Caco-2 (cell line): Measurements from ENCODE around the gene TRPM2. TPM values are rescaled to one million over a fixed set of nuclear protein-coding genes. Genes with fewer than 3 reads are reported as not detected.

Experiments
- BruUV-seq: library from RNA; stranded (reverse); fragments of 400-500 nt; replicated peaks from 2 replicates; lab custom pipeline; 2021; lab: Mats Ljungman, UMichigan
- CTCF ChIA-PET: fragments of 300-600 bp; sonication (Branson Sonifier 250); formaldehyde crosslinking; loops from one replicate; lab custom pipeline; 2022; ENCODE audit warnings: antibody characterized with exemption; lab: Charles Lee
- POLR2A ChIA-PET: fragments of 300-600 bp; sonication (Branson Sonifier 250); formaldehyde crosslinking; loops from one replicate; lab custom pipeline; 2022; ENCODE audit warnings: antibody characterized with exemption; lab: Charles Lee
- DNase-seq, 2 experiments: peaks; one replicate each; pipeline versions ENCODE4 v3.0.0 to v3.0.0-alpha.2; 2020 to 2022
- H3K27me3 ChIP-seq: replicated peaks from 2 replicates; pipeline ENCODE4 v1.6.0; 2011; ENCODE audit warnings: low read length; ENCODE audit not compliant: control insufficient read depth, insufficient read depth
- H3K36me3 ChIP-seq: 2 replicates; pipeline ENCODE4 v1.5.1; 2011; ENCODE audit warnings: low read length; ENCODE audit not compliant: control insufficient read depth, insufficient read depth
- H3K4me1 ChIP-seq: fragments of 250-450 bp; sonication (Bioruptor Pico); 2 replicates; pipeline ENCODE4 v1.5.1; 2020; ENCODE audit warnings: mild to moderate bottlenecking
- H3K4me3 ChIP-seq: 2 replicates; pipeline ENCODE4 v1.5.1; 2011; ENCODE audit warnings: low read depth, mild to moderate bottlenecking, control low read depth, low read length
- H3K9me3 ChIP-seq: fragments of 250-450 bp; sonication (Bioruptor Pico); 2 replicates; pipeline ENCODE4 v1.5.1; 2020; ENCODE audit warnings: mild to moderate bottlenecking, moderate library complexity
- H3K27ac Mint-ChIP-seq: one replicate; pipeline ENCODE4 v1.8.0; 2022; ENCODE audit warnings: mixed read lengths; ENCODE audit not compliant: unreplicated experiment
- H3K27me3 Mint-ChIP-seq: one replicate; pipeline ENCODE4 v1.8.0; 2022; ENCODE audit warnings: mixed read lengths; ENCODE audit not compliant: insufficient read depth, unreplicated experiment
- H3K36me3 Mint-ChIP-seq: one replicate; pipeline ENCODE4 v1.8.0; 2022; ENCODE audit warnings: mild to moderate bottlenecking, mixed read lengths; ENCODE audit not compliant: insufficient read depth, unreplicated experiment
- H3K4me1 Mint-ChIP-seq: one replicate; pipeline ENCODE4 v1.8.0; 2022; ENCODE audit warnings: low read depth, mixed read lengths; ENCODE audit not compliant: unreplicated experiment
- H3K4me3 Mint-ChIP-seq: one replicate; pipeline ENCODE4 v1.8.0; 2022; ENCODE audit warnings: mild to moderate bottlenecking, moderate library complexity, mixed read lengths; ENCODE audit not compliant: unreplicated experiment
- H3K9me3 Mint-ChIP-seq: one replicate; pipeline ENCODE4 v1.8.0; 2022; ENCODE audit warnings: mixed read lengths; ENCODE audit not compliant: unreplicated experiment
- intact Hi-C: fragments of 100-400 bp; cut with micrococcal nuclease; formaldehyde crosslinking; loops from one replicate; pipeline ENCODE4 v1.10.0; 2022; ENCODE audit not compliant: unreplicated experiment
- total RNA-seq: library from RNA; stranded (reverse); gene quantifications from 2 replicates; pipeline ENCODE4 v1.2.3, GENCODE V29; 2022
- TF ChIP-seq, protein P1 (sequence below), 2 experiments: fragments of 200-600 bp in 1 of 2; IDR thresholded peaks; 1 replicate in 1 of 2; 2 replicates in 1 of 2; pipeline versions ENCODE4 v1.5.1 to v1.8.0; 2011 to 2022; ENCODE audit warnings: antibody characterized with exemption in 1 of 2, control low read depth in 1 of 2, inconsistent platforms in 1 of 2, low read depth in 1 of 2, low read length in 1 of 2, mild to moderate bottlenecking in 1 of 2, moderate library complexity in 1 of 2; ENCODE audit not compliant: insufficient read depth in 1 of 2, severe bottlenecking in 1 of 2, unreplicated experiment in 1 of 2

The TRPM2 gene
- total RNA-seq, 1 experiment from 2014 or later: 0.20 TPM

DNA sequence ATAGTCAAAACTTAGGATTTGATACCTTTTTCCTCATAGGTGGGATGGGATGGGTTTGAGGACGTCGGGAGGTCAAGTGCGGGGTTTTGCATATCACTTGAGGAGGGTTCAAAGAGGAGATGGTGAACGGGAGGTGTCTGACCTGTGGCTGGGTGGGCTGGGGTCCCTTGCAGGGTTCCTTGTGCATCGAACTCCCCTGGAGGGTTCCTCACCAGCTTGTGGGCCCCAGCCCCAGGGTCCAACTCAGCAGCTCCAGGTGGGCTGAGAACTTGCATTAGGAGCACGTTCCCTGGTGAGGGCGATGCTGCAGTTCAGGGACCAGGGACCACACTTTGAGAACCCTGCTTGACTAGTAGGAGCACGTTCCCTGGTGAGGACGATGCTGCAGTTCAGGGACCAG lies 23.2 kb downstream of the TRPM2 start:
- BruUV-seq: no TSS peak
- Histone ChIP-seq H3K36me3 (no peaks in the 10 kb centered on the region), H3K9me3 (peaks cover 4% of the 10 kb centered on the region), H3K4me3 (no peak overlapping the region), H3K4me1 (no peaks in the 10 kb centered on the region), H3K27me3 (no peaks in the 10 kb centered on the region)
- ChIA-PET POLR2A (no interaction called here), CTCF (interaction anchor here (1.4 kb wide), 1 partner anchor 8 kb away, joined by 3 read pairs; no protein-coding TSS in a partner anchor)
- intact Hi-C loops: no loop called here
- DNase-seq: no peak
- Mint-ChIP-seq H3K4me1 (no peaks in the 10 kb centered on the region), H3K9me3 (peaks cover 9% of the 10 kb centered on the region), H3K27me3 (no peaks in the 10 kb centered on the region), H3K27ac (no peak overlapping the region), H3K4me3 (no peak overlapping the region), H3K36me3 (no peaks in the 10 kb centered on the region)
- TF ChIP-seq, protein P1, sequence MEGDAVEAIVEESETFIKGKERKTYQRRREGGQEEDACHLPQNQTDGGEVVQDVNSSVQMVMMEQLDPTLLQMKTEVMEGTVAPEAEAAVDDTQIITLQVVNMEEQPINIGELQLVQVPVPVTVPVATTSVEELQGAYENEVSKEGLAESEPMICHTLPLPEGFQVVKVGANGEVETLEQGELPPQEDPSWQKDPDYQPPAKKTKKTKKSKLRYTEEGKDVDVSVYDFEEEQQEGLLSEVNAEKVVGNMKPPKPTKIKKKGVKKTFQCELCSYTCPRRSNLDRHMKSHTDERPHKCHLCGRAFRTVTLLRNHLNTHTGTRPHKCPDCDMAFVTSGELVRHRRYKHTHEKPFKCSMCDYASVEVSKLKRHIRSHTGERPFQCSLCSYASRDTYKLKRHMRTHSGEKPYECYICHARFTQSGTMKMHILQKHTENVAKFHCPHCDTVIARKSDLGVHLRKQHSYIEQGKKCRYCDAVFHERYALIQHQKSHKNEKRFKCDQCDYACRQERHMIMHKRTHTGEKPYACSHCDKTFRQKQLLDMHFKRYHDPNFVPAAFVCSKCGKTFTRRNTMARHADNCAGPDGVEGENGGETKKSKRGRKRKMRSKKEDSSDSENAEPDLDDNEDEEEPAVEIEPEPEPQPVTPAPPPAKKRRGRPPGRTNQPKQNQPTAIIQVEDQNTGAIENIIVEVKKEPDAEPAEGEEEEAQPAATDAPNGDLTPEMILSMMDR (IDR thresholded peaks at IDR 0.05; ENCODE audit: insufficient read depth in 1 of 2, low read depth in 1 of 2, low read length in 1 of 2, severe bottlenecking in 1 of 2, unreplicated experiment in 1 of 2): no peak

DNA sequence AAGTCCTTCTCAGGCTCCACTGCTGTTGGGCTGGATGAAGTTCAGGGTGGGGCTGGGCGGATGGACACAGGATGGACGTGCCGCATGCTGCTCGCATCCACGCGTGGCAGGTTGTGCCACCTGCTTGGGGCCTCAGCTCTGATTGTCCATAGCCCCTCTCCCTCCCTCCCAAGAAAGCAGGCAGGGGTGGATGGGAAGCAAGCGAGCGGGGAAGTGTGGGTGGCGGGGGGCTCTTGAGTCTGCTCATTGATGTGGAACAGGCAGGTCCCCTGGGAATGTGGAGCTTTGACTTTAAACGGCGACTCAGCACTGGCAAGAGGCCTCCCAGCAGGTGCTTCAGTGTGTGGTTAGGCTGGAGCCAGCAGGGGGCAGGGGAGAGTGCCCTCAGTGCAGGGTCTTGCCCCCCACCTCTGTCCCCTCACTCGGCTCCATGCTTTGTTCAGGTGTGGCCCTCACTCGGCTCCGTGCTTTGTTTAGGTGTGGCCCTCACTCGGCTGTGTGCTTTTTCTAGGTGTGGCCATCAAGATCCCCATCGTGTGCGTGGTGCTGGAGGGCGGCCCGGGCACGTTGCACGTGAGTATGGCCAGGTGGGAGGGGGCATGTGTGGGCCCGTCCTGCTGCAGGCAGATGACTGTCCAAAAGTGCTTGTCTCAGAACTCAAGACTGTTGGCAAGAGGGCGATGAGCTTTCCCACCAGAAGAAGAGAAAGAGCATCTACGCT lies 23.9 kb downstream of the TRPM2 start:
- Mint-ChIP-seq H3K36me3 (no peaks in the 10 kb centered on the region), H3K27me3 (no peaks in the 10 kb centered on the region), H3K27ac (no peak overlapping the region), H3K4me1 (no peaks in the 10 kb centered on the region), H3K9me3 (peaks cover 17% of the 10 kb centered on the region), H3K4me3 (no peak overlapping the region)
- no peak overlapping the region for H3K4me3 ChIP-seq
- no TSS peak for BruUV-seq
- CTCF ChIA-PET: interaction anchor here (1.4 kb wide), 1 partner anchor 8 kb away, joined by 3 read pairs; no protein-coding TSS in a partner anchor
- TF ChIP-seq, protein P1 (IDR thresholded peaks at IDR 0.05; ENCODE audit: insufficient read depth in 1 of 2, low read depth in 1 of 2, low read length in 1 of 2, severe bottlenecking in 1 of 2, unreplicated experiment in 1 of 2): no peak
- H3K4me1 ChIP-seq: no peaks in the 10 kb centered on the region
- H3K27me3 ChIP-seq: no peaks in the 10 kb centered on the region
- no peaks in the 10 kb centered on the region for H3K36me3 ChIP-seq
- intact Hi-C loops: no loop called here
- peaks cover 4% of the 10 kb centered on the region for H3K9me3 ChIP-seq
- no peak for DNase-seq
- POLR2A ChIA-PET: no interaction called here

DNA sequence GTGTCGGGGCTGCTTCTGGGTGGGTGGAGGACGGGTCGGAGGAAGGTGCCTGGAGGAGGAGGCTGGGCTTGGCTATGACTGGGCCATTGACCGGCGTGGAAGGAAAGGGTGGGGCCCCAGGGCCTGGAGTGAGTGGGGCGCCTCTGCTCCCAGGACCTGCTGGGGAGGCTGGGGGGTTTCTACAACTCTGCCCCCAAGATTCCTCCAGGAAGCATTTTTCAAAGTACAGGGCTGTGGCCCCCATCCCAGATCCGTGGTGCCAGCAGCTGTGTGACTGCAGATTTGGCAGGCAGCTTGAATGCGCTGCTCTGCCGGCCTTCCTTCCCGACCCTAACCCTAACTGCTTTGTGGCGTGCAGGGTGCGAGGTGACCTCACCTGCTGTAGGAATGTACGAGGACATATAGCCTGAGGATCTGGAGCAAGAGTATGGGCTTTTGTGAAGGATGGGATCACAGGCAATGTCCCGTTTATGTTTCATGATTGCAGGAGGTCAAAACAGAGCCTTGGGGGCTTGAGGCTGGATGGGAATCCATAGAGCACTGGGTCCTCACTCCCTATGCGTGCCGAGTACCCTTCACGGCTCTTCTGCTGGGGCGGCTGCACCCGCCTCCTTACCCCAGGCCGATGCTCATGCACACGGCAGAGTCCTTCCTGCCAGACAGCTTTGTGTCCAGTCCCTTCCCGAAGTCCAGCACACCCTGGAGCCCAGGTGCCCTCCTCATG lies 24.7 kb downstream of the TRPM2 start:
- no peaks in the 10 kb centered on the region for H3K4me1 Mint-ChIP-seq
- POLR2A ChIA-PET: no interaction called here
- Histone ChIP-seq H3K36me3 (no peaks in the 10 kb centered on the region), H3K27me3 (no peaks in the 10 kb centered on the region), H3K9me3 (peaks cover 4% of the 10 kb centered on the region), H3K4me1 (no peaks in the 10 kb centered on the region), H3K4me3 (no peak overlapping the region)
- no peak overlapping the region for H3K4me3 Mint-ChIP-seq
- H3K27me3 Mint-ChIP-seq: no peaks in the 10 kb centered on the region
- TF ChIP-seq, protein P1 (IDR thresholded peaks at IDR 0.05; ENCODE audit: insufficient read depth in 1 of 2, low read depth in 1 of 2, low read length in 1 of 2, severe bottlenecking in 1 of 2, unreplicated experiment in 1 of 2): no peak
- H3K9me3 Mint-ChIP-seq: peaks cover 19% of the 10 kb centered on the region
- H3K27ac Mint-ChIP-seq: no peak overlapping the region
- intact Hi-C loops: no loop called here
- CTCF ChIA-PET: interaction anchor here (1.4 kb wide), 1 partner anchor 9 kb away, joined by 3 read pairs; no protein-coding TSS in a partner anchor
- no TSS peak for BruUV-seq
- H3K36me3 Mint-ChIP-seq: no peaks in the 10 kb centered on the region
- no peak for DNase-seq
